Upper lobe of left lung (tissue), 4 donors: ENCODE results near the gene CPAMD8.

Experiments
- CTCF ChIP-seq, 6 experiments: fragments of 450-650 bp in 4 of 6; fragments of 200-600 bp in 2 of 6; sonication (generic) in 2 of 6; IDR thresholded peaks; one replicate each; pipeline ENCODE4 v1.5.1; 2016 to 2019; ENCODE audit warnings: antibody characterized with exemption in 6 of 6
- EP300 ChIP-seq, 4 donors: sonication (generic); formaldehyde crosslinking; IDR thresholded peaks; one replicate each; pipeline ENCODE4 v1.5.1; 2017; ENCODE audit warnings: antibody characterized with exemption in 4 of 4, control low read depth in 2 of 4
- POLR2A ChIP-seq, 4 donors: fragments of 450-650 bp; IDR thresholded peaks; one replicate each; pipeline ENCODE4 v1.5.1; 2016 to 2017; ENCODE audit warnings: antibody characterized with exemption in 4 of 4, mild to moderate bottlenecking in 2 of 4
- POLR2AphosphoS5 ChIP-seq, 2 donors: sonication (generic); formaldehyde crosslinking; IDR thresholded peaks; one replicate each; pipeline ENCODE4 v1.5.1; 2017; ENCODE audit warnings: antibody characterized with exemption in 2 of 2

- TF ChIP-seq POLR2A (IDR thresholded peaks at IDR 0.05) (no peak), CTCF (IDR thresholded peaks at IDR 0.05) (no peak), EP300 (IDR thresholded peaks at IDR 0.05) (no peak), POLR2AphosphoS5 (IDR thresholded peaks at IDR 0.05) (no peak)
Observed at GRCh38 chr19:17021328-17021727, 5.3 kb downstream of the CPAMD8 start.
